Kidney (tissue), 14 donors: ENCODE data around the gene CCDC157. TPM values are rescaled to one million over a fixed set of nuclear protein-coding genes. Genes with fewer than 3 reads are reported as not detected.

ENCODE experiments used
- DNase-seq, 5 donors: peaks; one replicate each; pipeline ENCODE4 v3.0.0-alpha.2; 2013 to 2020
- FAIRE-seq: peaks from 2 replicates; lab custom pipeline; 2012; peaks lifted over from hg19 to GRCh38; lab: Jason Lieb, UNC
- H3K27ac ChIP-seq, 2 donors: one replicate each; pipeline ENCODE4 v1.7.0; 2013; ENCODE audit warnings: low read depth in 2 of 2, low read length in 2 of 2, inconsistent platforms in 1 of 2
- H3K27me3 ChIP-seq: one replicate; pipeline ENCODE4 v1.7.1; 2013; ENCODE audit warnings: low read length, inconsistent platforms; ENCODE audit not compliant: control insufficient read depth, insufficient read depth
- H3K36me3 ChIP-seq, 3 donors: one replicate each; pipeline versions ENCODE4 v1.7.0 to v1.7.1; 2013; ENCODE audit warnings: low read length in 3 of 3, control low read depth in 1 of 3, inconsistent platforms in 1 of 3; ENCODE audit not compliant: insufficient read depth in 3 of 3, control insufficient read depth in 2 of 3
- H3K4me1 ChIP-seq, 3 donors: one replicate each; pipeline versions ENCODE4 v1.7.0 to v1.7.1; 2013; ENCODE audit warnings: low read length in 3 of 3, inconsistent platforms in 1 of 3, low read depth in 1 of 3; ENCODE audit not compliant: control insufficient read depth in 2 of 3, insufficient read depth in 2 of 3
- H3K4me3 ChIP-seq, 3 donors: one replicate each; pipeline versions ENCODE4 v1.7.0 to v1.8.1; 2013; ENCODE audit warnings: low read length in 3 of 3, control low read depth in 1 of 3, inconsistent platforms in 1 of 3
- H3K9ac ChIP-seq, 3 donors: one replicate each; pipeline versions ENCODE4 v1.7.0 to v1.7.1; 2013; ENCODE audit warnings: low read length in 3 of 3, control low read depth in 1 of 3, inconsistent platforms in 1 of 3
- H3K9me3 ChIP-seq, 3 donors: one replicate each; pipeline versions ENCODE4 v1.7.0 to v1.7.1; 2013; ENCODE audit warnings: low read length in 3 of 3, control low read depth in 1 of 3, inconsistent platforms in 1 of 3; ENCODE audit not compliant: control insufficient read depth in 2 of 3, insufficient read depth in 1 of 3
- CTCF ChIP-seq: IDR thresholded peaks from 3 replicates; pipeline ENCODE4 v1.5.1; 2012; ENCODE audit warnings: mild to moderate bottlenecking, moderate library complexity, borderline replicate concordance; ENCODE audit not compliant: insufficient read depth; ENCODE audit errors: extremely low read depth
- intact Hi-C: fragments of 100-400 bp; cut with DNase I; formaldehyde crosslinking; loops from one replicate; pipeline ENCODE4 v1.11.1; 2022
- polyA plus RNA-seq: library from polyadenylated mRNA; stranded (reverse); fragments of 350-450 nt; fragmentation: Illumina TruSeq; extraction: RNeasy Lipid Tissue Mini Kit (QIAGEN cat#74804); gene quantifications from one replicate; pipeline ENCODE4 v1.2.3, GENCODE V29; 2014; ENCODE audit warnings: low read depth, low replicate concordance; ENCODE audit not compliant: insufficient read depth
- total RNA-seq: library from RNA; stranded (reverse); fragmentation: NEBNext Ultra II Directional; extraction: Animal tissue kit (Norgen Biotek cat#: 25700); gene quantifications from one replicate; pipeline ENCODE4 v1.2.1, GENCODE V29; 2021
- donor health status: control.
- donor health status: control.
- donor health status: control.
- donor health status: control.
- donor health status: control.
- donor health status: DM: yes; HTN: yes; CAD: no.
- donor health status: Normal renal cell carcinoma (clear cell type).

Gene CCDC157
- total and polyA plus RNA-seq, 2 donors from 2014 or later = 5.1 to 6.0 TPM

- no peak for FAIRE-seq
- Histone ChIP-seq H3K4me3 (no peak overlapping the region), H3K9me3 (no peaks in the 10 kb centered on the region), H3K9ac (no peak overlapping the region), H3K27me3 (no peaks in the 10 kb centered on the region), H3K4me1 (peaks cover 0 to 2% (median 0%) of the 10 kb centered on the region in 3 donors), H3K36me3 (peaks cover 0 to 4% (median 0%) of the 10 kb centered on the region in 3 donors), H3K27ac (no peak overlapping the region)
- DNase-seq = peak in 4 of 5 donors; percentile 86 to 89 (median 87)
- intact Hi-C loops = no loop called here
- no peak for TF ChIP-seq CTCF
Observed at GRCh38 chr22:30370641-30371230, 13.9 kb downstream of the CCDC157 start.

- FAIRE-seq = no peak
- H3K36me3 ChIP-seq = peaks cover 0 to under 1% (median 0%) of the 10 kb centered on the region in 3 donors
- no peak for TF ChIP-seq CTCF
- no peak overlapping the region for H3K27ac ChIP-seq
- peak in 1 of 5 donors; percentile 38 for DNase-seq
- intact Hi-C loops = no loop called here
- no peak overlapping the region for H3K4me3 ChIP-seq
- H3K27me3 ChIP-seq = no peaks in the 10 kb centered on the region
- peaks cover 0 to 2% (median 0%) of the 10 kb centered on the region in 3 donors for H3K4me1 ChIP-seq
- H3K9me3 ChIP-seq = no peaks in the 10 kb centered on the region
- no peak overlapping the region for H3K9ac ChIP-seq
Observed at GRCh38 chr22:30371321-30371720, 14.5 kb downstream of the CCDC157 start.

GRCh38 chr22:30371981-30372380 is 15.2 kb downstream of the CCDC157 start:
- H3K9ac ChIP-seq = no peak overlapping the region
- no peak overlapping the region for H3K4me3 ChIP-seq
- FAIRE-seq (no peak), DNase-seq (no peak)
- H3K36me3 ChIP-seq = no peaks in the 10 kb centered on the region
- H3K9me3 ChIP-seq = no peaks in the 10 kb centered on the region
- intact Hi-C loops = no loop called here
- H3K27me3 ChIP-seq = no peaks in the 10 kb centered on the region
- TF ChIP-seq CTCF = no peak
- no peak overlapping the region for H3K27ac ChIP-seq
- peaks cover 0 to 2% (median 0%) of the 10 kb centered on the region in 3 donors for H3K4me1 ChIP-seq
